ENCODE results near the gene GPRC5B. TPM values are rescaled to one million over a fixed set of nuclear protein-coding genes. Genes with fewer than 3 reads are reported as not detected.

The GPRC5B gene
- total and polyA plus RNA-seq, 2 of the 8 experiments (the other 6 are each of a cell fraction or from before 2014, with no cell fraction given), result 106 to 160 TPM

DNA sequence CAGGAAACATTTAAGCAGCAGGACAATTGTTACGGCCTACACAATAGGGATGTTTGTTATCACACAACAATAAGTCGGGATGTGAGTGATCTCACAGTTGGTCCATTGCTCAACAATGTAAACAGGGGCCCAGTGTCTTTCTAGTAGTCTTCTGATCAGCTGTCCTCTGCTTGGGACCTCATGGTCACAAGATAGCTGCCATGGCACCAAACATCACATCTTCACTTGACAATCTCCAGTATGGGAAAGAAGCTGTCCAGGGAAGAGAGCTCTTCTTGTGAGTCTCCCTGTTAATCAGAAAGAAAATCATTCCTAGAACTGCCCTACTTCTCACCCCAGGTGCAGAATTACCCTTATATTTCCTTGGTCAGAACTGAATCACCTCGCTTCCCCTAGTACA lies 6.3 kb upstream of the GPRC5B start:
- Histone ChIP-seq H2AK5ac (ENCODE audit: low read depth, low read length) (no peak overlapping the region), H2BK12ac (ENCODE audit: low read depth, low read length) (no peak overlapping the region), H3K23ac (ENCODE audit: insufficient read length) (no peak overlapping the region), H2BK5ac (ENCODE audit: low read depth, low read length) (no peak overlapping the region), H4K5ac (ENCODE audit: insufficient read length, low read depth, low read length) (no peak overlapping the region), H3K4me3 (ENCODE audit: extremely low read depth in 1 of 4, insufficient read depth in 2 of 4, low read depth in 3 of 4, low read length in 4 of 4) (no peak overlapping the region), H3K9me3 (ENCODE audit: insufficient read depth in 2 of 2, low read depth in 1 of 2, low read length in 1 of 2) (no peaks in the 10 kb centered on the region), H3K27ac (ENCODE audit: low read depth, low read length) (no peak overlapping the region), H3K36me3 (ENCODE audit: control insufficient read depth in 2 of 4, insufficient read depth in 4 of 4, low read length in 3 of 4) (no peaks in the 10 kb centered on the region), H2BK120ac (replicated peaks; ENCODE audit: low read depth, low read length) (no peak overlapping the region), H3K79me2 (ENCODE audit: control insufficient read depth in 1 of 2, insufficient read depth in 2 of 2, low read length in 2 of 2) (no peaks in the 10 kb centered on the region), H2AFZ (ENCODE audit: low read length) (no peak overlapping the region), H3K4me2 (ENCODE audit: insufficient read depth in 1 of 2, low read depth in 2 of 2, low read length in 2 of 2) (no peak overlapping the region), H4K8ac (ENCODE audit: extremely low read depth, insufficient read depth, low read length) (no peak overlapping the region), H3K18ac (ENCODE audit: extremely low read depth, low read length) (no peak overlapping the region), H3K4me1 (replicated peaks in 1 of 4; ENCODE audit: control insufficient read depth in 3 of 4, insufficient read depth in 4 of 4, low read length in 3 of 4) (no peaks in the 10 kb centered on the region), H3K79me1 (ENCODE audit: low read depth, low read length) (no peaks in the 10 kb centered on the region), H3K23me2 (ENCODE audit: low read depth, low read length) (no peaks in the 10 kb centered on the region), H3K4ac (replicated peaks; ENCODE audit: insufficient read length, low read depth, low read length) (no peak overlapping the region), H3K9ac (replicated peaks in 1 of 4; ENCODE audit: extremely low read depth in 1 of 4, low read depth in 3 of 4, low read length in 3 of 4) (no peak overlapping the region), H3K27me3 (replicated peaks in 1 of 4; ENCODE audit: control insufficient read depth in 3 of 4, extremely low read depth in 1 of 4, insufficient read depth in 3 of 4, low read length in 3 of 4) (peaks cover 0 to under 1% (median under 1%) of the 10 kb centered on the region in 4 experiments; a peak in 2 of 7 replicates), H4K20me1 (replicated peaks in 1 of 2; ENCODE audit: control insufficient read depth in 1 of 2, insufficient read depth in 2 of 2, low read length in 2 of 2) (no peaks in the 10 kb centered on the region), H2BK15ac (ENCODE audit: low read length) (no peak overlapping the region), H3K14ac (ENCODE audit: insufficient read length) (no peak overlapping the region), H4K91ac (replicated peaks; ENCODE audit: insufficient read length, low read length) (no peak overlapping the region), H3K56ac (replicated peaks; ENCODE audit: insufficient read length, low read depth, low read length) (no peak overlapping the region), H2BK20ac (ENCODE audit: low read length) (no peak overlapping the region)
- FAIRE-seq (no peak), DNase-seq (ENCODE audit: low read depth in 1 of 2, low spot score in 2 of 2) (no peak)
- ChIA-PET POLR2A (ENCODE audit: partially characterized antibody) (interaction anchor here (0.9 kb wide), 1 partner anchor 36 kb away, joined by 3 read pairs; no protein-coding TSS in a partner anchor), CTCF (ENCODE audit: partially characterized antibody) (interaction anchor here (0.8 to 1.6 kb wide), 11 partner anchors 8 to 418 kb away, joined by 3 to 6 read pairs (median 3); partner anchors contain the start of gene VPS35L)
- WGBS, 2 experiments (ENCODE audit: extremely low coverage in 1 of 2, insufficient coverage in 1 of 2, insufficient read length in 1 of 2, insufficient replicate concordance in 2 of 2, low coverage in 1 of 2, low lambda C conversion rate in 2 of 2, missing lambda C conversion rate in 1 of 2), result 73% methylated on average over 3 of the region's 3 CpGs; no CpG with 5 or more reads in 1 of the 2 experiments
